HUES48 (cell line): ENCODE results near the gene PCSK2.

Source experiments
- H3K27ac ChIP-seq: one replicate; pipeline ENCODE4 v1.7.0; 2013; ENCODE audit warnings: low read depth, low read length, inconsistent platforms
- H3K27me3 ChIP-seq: 2 replicates; pipeline ENCODE4 v1.6.1; 2013; ENCODE audit warnings: mild to moderate bottlenecking, low read length; ENCODE audit not compliant: control insufficient read depth, insufficient read depth
- H3K36me3 ChIP-seq: 2 replicates; pipeline ENCODE4 v1.6.1; 2013; ENCODE audit warnings: low read length; ENCODE audit not compliant: control insufficient read depth, insufficient read depth
- H3K4me1 ChIP-seq: 2 replicates; pipeline ENCODE4 v1.6.1; 2013; ENCODE audit warnings: mild to moderate bottlenecking, low read length; ENCODE audit not compliant: control insufficient read depth, insufficient read depth
- H3K4me3 ChIP-seq: 2 replicates; pipeline ENCODE4 v1.5.1; 2013; ENCODE audit warnings: mild to moderate bottlenecking, low read depth, low read length
- H3K9ac ChIP-seq: 2 replicates; pipeline ENCODE4 v1.6.1; 2013; ENCODE audit warnings: mild to moderate bottlenecking, low read depth, low read length, moderate library complexity
- H3K9me3 ChIP-seq: 2 replicates; pipeline ENCODE4 v1.6.1; 2013; ENCODE audit warnings: low read length; ENCODE audit not compliant: control insufficient read depth, insufficient read depth

The PCSK2 gene

DNA sequence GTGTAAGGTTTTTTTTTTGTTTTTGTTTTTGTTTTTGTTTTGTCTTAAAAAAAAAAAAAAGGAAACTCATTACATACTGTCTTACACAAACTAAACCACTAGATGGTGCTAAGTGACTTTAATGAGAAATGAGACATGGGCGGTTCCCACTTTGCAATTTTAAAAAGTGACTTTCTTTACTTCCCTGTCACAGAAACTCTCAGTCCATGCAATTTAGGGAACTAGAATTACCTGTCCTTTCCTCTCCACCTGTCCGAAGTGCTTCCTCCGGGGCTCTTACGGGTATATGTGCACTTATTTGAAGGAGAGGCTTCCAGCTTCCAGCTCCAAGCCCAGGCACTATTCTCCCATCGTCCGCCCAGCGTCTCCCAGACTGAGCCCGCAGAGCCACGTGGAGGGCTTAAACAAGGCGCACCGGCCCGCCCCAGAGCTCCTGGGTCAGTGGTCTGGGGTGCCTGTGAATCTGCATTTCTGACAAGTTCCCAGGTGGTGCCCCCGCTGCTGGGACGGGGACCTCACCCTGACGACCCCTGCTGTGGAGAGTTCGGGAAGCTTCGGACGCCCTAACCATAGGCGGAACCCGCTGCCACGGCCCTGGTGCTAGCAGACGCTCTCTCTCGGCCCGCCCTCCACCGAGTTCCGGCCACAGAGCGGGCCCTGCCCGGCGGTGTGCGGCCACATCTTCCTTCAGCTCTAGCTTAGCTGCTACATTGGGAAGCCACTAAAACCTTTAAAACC, 278.2 kb downstream of the PCSK2 start:
- Histone ChIP-seq H3K36me3 (no peaks in the 10 kb centered on the region), H3K27me3 (peaks cover 4% of the 10 kb centered on the region; the same call in 1 of the 2 replicates), H3K9ac (no peak overlapping the region), H3K27ac (no peak overlapping the region), H3K4me1 (0 out of 2 replicates have a peak, but pooled peaks cover 3% of the 10 kb centered on the region), H3K9me3 (no peaks in the 10 kb centered on the region), H3K4me3 (peak overlapping the region; percentile 52)

DNA sequence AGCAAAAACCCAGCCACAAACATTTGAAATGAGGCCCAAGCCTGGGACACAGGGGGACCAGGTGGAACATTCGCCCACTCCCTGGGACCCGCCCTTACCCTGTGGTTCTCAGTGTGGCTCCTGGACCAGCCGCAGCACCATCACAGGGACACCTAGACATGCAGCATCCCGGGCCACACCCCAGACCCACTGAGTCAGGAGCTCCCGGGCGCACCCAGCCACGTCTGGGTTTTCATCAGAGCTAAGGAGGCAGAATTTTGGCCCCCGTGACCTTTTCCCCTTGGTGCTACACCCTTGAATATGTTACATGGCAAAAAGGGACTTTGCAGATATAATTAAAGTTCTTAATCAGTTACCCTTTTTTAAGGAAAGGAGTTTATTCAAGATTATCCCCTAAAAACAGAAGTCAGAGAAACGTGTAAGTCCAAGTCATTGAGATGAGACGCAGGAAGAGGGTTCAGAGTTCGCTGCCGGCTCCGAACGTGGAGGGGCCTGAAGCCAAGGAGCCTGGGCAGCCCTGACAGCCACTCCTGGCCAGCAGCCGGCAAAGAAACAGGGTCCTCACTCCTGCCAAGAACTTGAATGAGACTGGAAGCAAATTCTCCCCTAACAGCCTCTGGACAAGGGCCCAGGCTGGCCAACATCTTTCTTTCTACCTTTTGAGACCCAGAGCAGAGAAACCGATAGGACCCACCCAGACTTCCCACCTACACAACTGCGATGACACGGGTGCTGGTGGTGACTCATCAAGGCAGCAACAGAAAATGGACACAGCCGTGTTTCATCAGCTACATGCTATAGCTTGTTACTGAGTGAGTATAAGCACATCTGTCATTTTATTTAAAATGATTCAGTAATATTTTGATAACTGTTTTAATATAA, 279.0 kb downstream of the PCSK2 start:
- H3K4me1 ChIP-seq = 0 out of 2 replicates have a peak, but pooled peaks cover 3% of the 10 kb centered on the region
- H3K9me3 ChIP-seq = no peaks in the 10 kb centered on the region
- H3K4me3 ChIP-seq = no peak overlapping the region
- H3K27me3 ChIP-seq = peaks cover 4% of the 10 kb centered on the region; the same call in 1 of the 2 replicates
- no peak overlapping the region for H3K9ac ChIP-seq
- no peak overlapping the region for H3K27ac ChIP-seq
- H3K36me3 ChIP-seq = no peaks in the 10 kb centered on the region

DNA sequence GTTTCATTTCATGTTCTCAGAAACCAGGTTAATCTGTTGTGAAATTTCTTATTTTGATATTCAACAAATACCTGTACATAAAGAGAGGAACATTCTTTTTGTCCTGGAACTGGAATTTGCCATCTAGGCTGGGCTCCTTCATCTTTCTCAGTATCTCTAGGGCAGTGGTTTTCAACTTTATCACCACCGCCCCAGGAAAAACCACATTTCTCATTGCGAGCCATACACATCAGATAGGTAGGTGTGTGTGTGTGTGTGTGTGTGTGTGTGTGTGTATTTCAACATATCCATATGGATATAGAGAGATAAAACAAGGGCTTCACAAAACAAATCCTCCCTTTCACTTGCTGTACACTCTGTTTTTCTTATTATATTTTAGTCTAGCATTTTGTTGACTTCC, 280.2 kb downstream of the PCSK2 start:
- Histone ChIP-seq H3K27ac (no peak overlapping the region), H3K9me3 (no peaks in the 10 kb centered on the region), H3K4me3 (no peak overlapping the region), H3K9ac (no peak overlapping the region), H3K27me3 (peaks cover 4% of the 10 kb centered on the region; the same call in 1 of the 2 replicates), H3K4me1 (0 out of 2 replicates have a peak, but pooled peaks cover 3% of the 10 kb centered on the region), H3K36me3 (no peaks in the 10 kb centered on the region)

DNA sequence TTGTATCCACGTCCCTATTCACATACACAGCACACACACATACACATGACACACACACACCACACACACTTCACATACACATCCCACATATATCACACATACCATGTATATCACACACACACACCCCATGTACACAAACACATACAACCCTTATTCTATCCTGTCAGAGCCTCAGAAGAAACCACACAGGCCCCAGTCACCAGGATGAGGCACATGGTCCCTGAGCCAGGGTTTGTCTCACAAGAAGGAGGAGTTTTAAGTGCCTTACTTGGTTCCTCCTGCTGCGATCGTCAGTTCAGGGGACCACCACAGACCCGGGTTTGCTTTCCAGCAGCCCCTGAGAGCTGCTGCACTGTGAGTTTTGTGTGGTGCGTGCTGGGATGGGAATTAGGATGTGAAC, 280.7 kb downstream of the PCSK2 start:
- H3K27me3 ChIP-seq = peaks cover 4% of the 10 kb centered on the region; the same call in 1 of the 2 replicates
- H3K36me3 ChIP-seq = no peaks in the 10 kb centered on the region
- H3K4me3 ChIP-seq = no peak overlapping the region
- no peaks in the 10 kb centered on the region for H3K9me3 ChIP-seq
- no peak overlapping the region for H3K9ac ChIP-seq
- 0 out of 2 replicates have a peak, but pooled peaks cover 3% of the 10 kb centered on the region for H3K4me1 ChIP-seq
- H3K27ac ChIP-seq = no peak overlapping the region

DNA sequence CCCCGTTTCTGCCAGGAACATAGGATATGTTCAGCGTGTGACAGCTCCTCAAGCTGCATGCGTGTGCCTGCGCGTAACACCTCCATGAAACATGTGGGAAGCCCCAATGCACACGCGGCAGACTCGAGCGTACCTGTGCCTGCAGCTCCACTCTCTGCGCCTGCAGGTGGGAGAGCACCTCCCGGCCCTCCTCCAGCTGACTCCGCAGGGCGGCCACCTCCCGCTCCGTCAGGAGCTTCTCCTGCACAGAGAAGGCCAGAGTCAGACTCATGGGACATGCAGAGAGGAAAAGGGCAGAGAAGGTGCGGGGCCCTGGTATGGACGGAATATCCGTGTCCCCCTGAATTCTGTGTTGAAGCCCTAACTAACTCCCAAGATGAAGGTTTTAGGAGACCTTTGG, 281.9 kb downstream of the PCSK2 start:
- no peak overlapping the region for H3K9ac ChIP-seq
- no peaks in the 10 kb centered on the region for H3K9me3 ChIP-seq
- H3K36me3 ChIP-seq = no peaks in the 10 kb centered on the region
- H3K4me3 ChIP-seq = no peak overlapping the region
- no peak overlapping the region for H3K27ac ChIP-seq
- peaks cover 4% of the 10 kb centered on the region; the same call in 1 of the 2 replicates for H3K27me3 ChIP-seq
- H3K4me1 ChIP-seq = 0 out of 2 replicates have a peak, but pooled peaks cover 3% of the 10 kb centered on the region

DNA sequence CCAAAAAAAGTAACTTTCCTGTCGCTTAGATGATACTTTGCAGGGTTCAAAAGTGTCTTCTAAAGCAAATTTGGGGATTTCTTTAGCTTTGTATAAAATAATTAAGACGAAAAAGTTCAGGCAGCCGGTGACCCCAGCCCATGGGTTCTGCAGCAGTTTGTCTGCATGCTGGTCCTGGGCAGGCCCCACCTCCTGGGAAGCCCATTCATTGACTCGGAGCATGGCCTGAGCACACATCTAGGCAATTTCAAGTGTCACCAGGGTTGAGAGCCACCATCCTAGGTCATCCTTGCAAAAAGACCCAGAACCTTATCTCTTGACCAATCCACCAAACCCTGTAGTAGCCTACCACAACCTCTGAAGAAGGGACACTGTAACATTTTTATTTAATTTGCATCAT, 283.7 kb downstream of the PCSK2 start:
- H3K27ac ChIP-seq = no peak overlapping the region
- H3K27me3 ChIP-seq = peaks cover 4% of the 10 kb centered on the region; the same call in 1 of the 2 replicates
- no peak overlapping the region for H3K4me3 ChIP-seq
- H3K9me3 ChIP-seq = no peaks in the 10 kb centered on the region
- 0 out of 2 replicates have a peak, but pooled peaks cover 2% of the 10 kb centered on the region for H3K4me1 ChIP-seq
- H3K36me3 ChIP-seq = no peaks in the 10 kb centered on the region
- no peak overlapping the region for H3K9ac ChIP-seq

DNA sequence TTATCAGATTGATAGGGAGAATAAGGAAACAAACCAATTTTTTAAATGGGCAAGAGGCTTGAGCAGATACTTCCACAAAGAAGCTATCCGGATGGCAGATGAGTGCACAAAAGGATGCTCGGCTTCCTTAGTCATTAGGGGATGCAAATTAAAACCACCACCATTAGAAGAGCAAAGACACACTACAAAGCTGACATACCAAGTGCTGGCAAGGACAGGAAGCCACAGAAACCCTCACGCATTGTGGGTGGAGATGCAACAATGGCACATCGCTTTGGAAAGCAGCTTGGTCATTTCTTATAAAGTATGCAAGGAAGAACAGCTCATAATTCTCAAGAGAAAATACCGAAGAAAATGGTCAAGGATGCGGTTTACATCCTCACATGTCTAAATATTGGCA, 284.6 kb downstream of the PCSK2 start:
- Histone ChIP-seq H3K9me3 (no peaks in the 10 kb centered on the region), H3K27me3 (no peaks in the 10 kb centered on the region), H3K27ac (no peak overlapping the region)

DNA sequence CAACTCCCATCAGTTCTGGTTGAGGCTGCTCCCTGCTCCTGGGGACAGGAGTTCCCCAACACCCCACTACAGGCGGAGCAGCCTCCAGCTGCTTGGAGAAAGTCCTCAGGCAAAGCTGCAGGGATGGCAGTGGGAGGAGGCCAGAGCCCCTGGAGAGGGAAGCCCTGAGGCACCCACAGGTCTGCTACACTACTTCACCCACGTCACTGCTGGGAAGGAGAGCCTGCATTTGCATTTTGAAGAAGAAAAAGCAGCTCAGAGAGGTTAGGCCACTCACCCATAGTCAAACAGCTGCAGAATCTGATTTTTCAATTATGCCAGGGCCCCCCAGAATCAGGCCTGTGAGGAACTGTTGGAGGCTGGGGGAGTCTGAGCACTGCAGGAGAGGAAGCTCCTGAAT, 287.1 kb downstream of the PCSK2 start:
- Histone ChIP-seq H3K4me3 (no peak overlapping the region), H3K27ac (no peak overlapping the region), H3K27me3 (no peaks in the 10 kb centered on the region), H3K36me3 (no peaks in the 10 kb centered on the region), H3K4me1 (no peaks in the 10 kb centered on the region), H3K9ac (no peak overlapping the region), H3K9me3 (no peaks in the 10 kb centered on the region)

More for the DNA sequence above, 284.6 kb downstream of the PCSK2 start:
- H3K4me3 ChIP-seq = no peak overlapping the region
- H3K9ac ChIP-seq = no peak overlapping the region
- H3K36me3 ChIP-seq = no peaks in the 10 kb centered on the region
- no peaks in the 10 kb centered on the region for H3K4me1 ChIP-seq

DNA sequence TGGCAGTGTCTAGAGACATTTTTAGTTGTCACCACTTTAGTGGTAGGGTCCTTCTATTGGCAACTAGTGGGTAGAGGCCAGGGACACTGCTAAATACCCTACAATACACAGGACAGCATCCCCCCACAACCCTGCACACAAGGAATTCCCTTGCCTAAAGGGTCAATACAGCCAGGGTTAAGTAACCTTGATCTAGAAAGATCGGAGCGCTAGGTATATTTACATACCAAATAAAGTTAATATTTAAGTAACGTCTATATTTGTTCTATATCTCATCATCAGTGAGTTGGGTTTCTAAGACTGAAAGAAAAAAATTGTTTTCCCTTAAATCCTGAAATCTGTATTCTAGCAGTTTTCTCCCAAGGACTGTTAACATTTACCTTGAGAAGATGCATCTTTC, 288.2 kb downstream of the PCSK2 start:
- Histone ChIP-seq H3K9me3 (no peaks in the 10 kb centered on the region), H3K27me3 (no peaks in the 10 kb centered on the region), H3K4me1 (no peaks in the 10 kb centered on the region), H3K4me3 (no peak overlapping the region), H3K27ac (no peak overlapping the region), H3K36me3 (no peaks in the 10 kb centered on the region), H3K9ac (no peak overlapping the region)

DNA sequence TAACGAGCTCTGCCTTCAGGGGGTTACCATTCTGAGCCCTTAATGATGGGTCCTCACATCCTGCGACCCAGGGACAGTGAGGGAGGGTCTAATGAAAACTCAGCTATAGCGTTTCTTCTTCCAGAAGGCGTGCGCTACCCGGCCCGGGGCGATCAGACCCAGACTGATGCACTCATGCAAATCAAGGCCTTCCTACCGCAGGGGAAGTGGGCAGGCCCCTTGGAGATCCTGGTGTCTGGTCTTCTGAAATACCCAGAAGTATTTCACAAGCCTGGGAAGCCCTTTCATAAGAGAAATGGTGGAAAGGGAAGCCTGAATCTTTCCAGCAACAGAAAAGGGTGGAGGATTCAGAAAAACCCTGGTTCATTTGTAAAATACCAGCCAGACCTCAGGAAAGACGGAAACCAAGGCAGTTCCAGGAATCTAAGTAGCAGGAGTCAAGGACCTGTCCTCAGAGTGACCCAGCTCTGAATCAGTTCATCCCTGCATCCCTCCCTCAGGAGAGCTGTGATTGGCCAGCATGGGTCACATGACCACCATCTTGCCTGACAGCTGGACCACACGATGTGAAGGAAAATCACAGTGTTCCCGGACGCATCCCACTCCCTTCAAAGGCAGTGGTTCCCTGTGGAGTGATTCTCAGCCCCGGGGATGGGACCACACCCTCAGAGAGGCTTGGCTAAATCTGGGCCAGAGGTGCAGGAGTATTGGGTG, 291.7 kb downstream of the PCSK2 start:
- Histone ChIP-seq H3K9ac (no peak overlapping the region), H3K27ac (no peak overlapping the region), H3K4me1 (peaks cover 6% of the 10 kb centered on the region; the same call in 1 of the 2 replicates), H3K27me3 (no peaks in the 10 kb centered on the region), H3K36me3 (no peaks in the 10 kb centered on the region), H3K4me3 (no peak overlapping the region), H3K9me3 (no peaks in the 10 kb centered on the region)
